Measurements from ENCODE around the gene RHNO1.

RHNO1 gene

DNA sequence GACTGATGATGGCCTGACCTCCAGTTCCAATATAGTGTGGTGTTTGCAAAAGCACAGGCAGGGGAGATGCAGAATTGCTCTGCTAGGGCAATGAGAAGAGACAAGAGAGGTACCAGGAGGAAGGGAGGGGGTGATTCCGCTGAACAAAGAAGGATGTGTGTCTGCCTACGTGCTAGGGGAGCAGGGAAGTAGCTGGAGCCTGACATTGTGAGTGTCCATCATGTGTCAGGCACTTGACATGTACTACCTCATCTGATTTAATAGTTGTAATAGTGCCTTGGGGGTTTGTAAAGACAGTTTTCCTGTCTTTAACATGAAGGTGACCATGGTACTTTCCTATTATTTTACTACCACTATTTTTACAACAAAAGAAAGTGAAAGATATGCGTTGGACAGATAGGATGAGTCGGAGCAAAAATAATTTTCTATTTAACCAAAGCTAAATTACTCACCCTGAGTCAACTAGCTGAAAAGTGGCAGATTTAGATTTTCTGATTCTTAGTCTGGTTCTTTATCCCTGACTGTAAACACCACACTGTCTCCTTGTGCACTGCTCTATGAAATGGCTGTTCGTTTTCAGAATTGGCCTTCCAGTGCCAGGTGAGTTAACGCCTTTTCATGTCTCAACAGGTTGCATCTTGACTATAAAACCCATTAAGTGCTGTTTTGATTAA lies 48.4 kb downstream of the RHNO1 start:
- H3K4me2 ChIP-seq (ENCODE audit: low read depth, low read length, poor library complexity, severe bottlenecking): no peak overlapping the region
- H3K4me3 ChIP-seq (ENCODE audit: low read length, poor library complexity, severe bottlenecking): no peak overlapping the region
- no peak overlapping the region for H3K9ac ChIP-seq (ENCODE audit: low read depth, low read length, poor library complexity, severe bottlenecking)
- no peaks in the 10 kb centered on the region for H3F3A ChIP-seq (ENCODE audit: low read depth)
- H3K36me3 ChIP-seq (ENCODE audit: insufficient read depth, low read length): peaks cover 7% of the 10 kb centered on the region; the same call in 1 of the 2 replicates
- no peaks in the 10 kb centered on the region for H3K9me2 ChIP-seq (replicated peaks; ENCODE audit: low read depth, low read length)
- H3K79me2 ChIP-seq (ENCODE audit: insufficient read depth, low read length): no peaks in the 10 kb centered on the region
- H2AFZ ChIP-seq (ENCODE audit: low read length): no peak overlapping the region
- no peaks in the 10 kb centered on the region for H3K27me3 ChIP-seq (ENCODE audit: insufficient read depth, low read length, poor library complexity, severe bottlenecking)
- no peaks in the 10 kb centered on the region for H4K20me1 ChIP-seq (ENCODE audit: insufficient read depth, low read length, poor library complexity, severe bottlenecking)
- no peaks in the 10 kb centered on the region for H3K4me1 ChIP-seq (ENCODE audit: insufficient read depth, low read length, poor library complexity, severe bottlenecking)
- TF ChIP-seq EZH2phosphoT487 (IDR thresholded peaks at IDR 0.05; ENCODE audit: borderline replicate concordance): no peak
- TF ChIP-seq, protein P1, sequence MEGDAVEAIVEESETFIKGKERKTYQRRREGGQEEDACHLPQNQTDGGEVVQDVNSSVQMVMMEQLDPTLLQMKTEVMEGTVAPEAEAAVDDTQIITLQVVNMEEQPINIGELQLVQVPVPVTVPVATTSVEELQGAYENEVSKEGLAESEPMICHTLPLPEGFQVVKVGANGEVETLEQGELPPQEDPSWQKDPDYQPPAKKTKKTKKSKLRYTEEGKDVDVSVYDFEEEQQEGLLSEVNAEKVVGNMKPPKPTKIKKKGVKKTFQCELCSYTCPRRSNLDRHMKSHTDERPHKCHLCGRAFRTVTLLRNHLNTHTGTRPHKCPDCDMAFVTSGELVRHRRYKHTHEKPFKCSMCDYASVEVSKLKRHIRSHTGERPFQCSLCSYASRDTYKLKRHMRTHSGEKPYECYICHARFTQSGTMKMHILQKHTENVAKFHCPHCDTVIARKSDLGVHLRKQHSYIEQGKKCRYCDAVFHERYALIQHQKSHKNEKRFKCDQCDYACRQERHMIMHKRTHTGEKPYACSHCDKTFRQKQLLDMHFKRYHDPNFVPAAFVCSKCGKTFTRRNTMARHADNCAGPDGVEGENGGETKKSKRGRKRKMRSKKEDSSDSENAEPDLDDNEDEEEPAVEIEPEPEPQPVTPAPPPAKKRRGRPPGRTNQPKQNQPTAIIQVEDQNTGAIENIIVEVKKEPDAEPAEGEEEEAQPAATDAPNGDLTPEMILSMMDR (conservative IDR thresholded peaks at IDR 0.05; ENCODE audit: low read length): no peak
- no peaks in the 10 kb centered on the region for H3K9me3 ChIP-seq (ENCODE audit: insufficient read depth, low read depth, low read length)

DNA sequence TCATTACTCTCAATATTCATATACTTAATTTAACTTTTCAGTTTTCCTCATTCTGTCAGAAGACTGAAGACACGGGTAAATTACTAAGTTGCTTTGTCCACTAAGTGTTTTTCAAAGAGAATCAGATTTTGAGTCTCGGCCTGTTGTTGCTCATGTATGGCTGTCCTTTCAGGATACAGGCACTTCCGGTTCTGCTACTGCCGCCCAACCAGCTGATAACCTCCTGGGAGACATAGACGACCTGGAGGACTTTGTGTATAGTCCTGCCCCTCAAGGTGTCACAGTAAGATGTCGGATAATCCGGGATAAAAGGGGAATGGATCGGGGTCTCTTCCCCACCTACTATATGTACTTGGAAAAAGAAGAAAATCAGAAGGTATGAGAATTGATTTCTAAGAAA lies 53.8 kb downstream of the RHNO1 start:
- Histone ChIP-seq H3K4me2 (ENCODE audit: low read depth, low read length, poor library complexity, severe bottlenecking) (no peak overlapping the region), H3K79me2 (ENCODE audit: insufficient read depth, low read length) (no peaks in the 10 kb centered on the region), H3K9me3 (ENCODE audit: insufficient read depth, low read depth, low read length) (no peaks in the 10 kb centered on the region), H3K9ac (ENCODE audit: low read depth, low read length, poor library complexity, severe bottlenecking) (no peak overlapping the region), H3K9me2 (replicated peaks; ENCODE audit: low read depth, low read length) (no peaks in the 10 kb centered on the region), H4K20me1 (ENCODE audit: insufficient read depth, low read length, poor library complexity, severe bottlenecking) (no peaks in the 10 kb centered on the region), H3K27me3 (ENCODE audit: insufficient read depth, low read length, poor library complexity, severe bottlenecking) (no peaks in the 10 kb centered on the region), H3F3A (ENCODE audit: low read depth) (no peaks in the 10 kb centered on the region), H2AFZ (ENCODE audit: low read length) (no peak overlapping the region), H3K36me3 (ENCODE audit: insufficient read depth, low read length) (peaks cover 15% of the 10 kb centered on the region; the same call in 1 of the 2 replicates), H3K4me3 (ENCODE audit: low read length, poor library complexity, severe bottlenecking) (no peak overlapping the region), H3K4me1 (ENCODE audit: insufficient read depth, low read length, poor library complexity, severe bottlenecking) (no peaks in the 10 kb centered on the region)
- TF ChIP-seq EZH2phosphoT487 (IDR thresholded peaks at IDR 0.05; ENCODE audit: borderline replicate concordance): no peak
- TF ChIP-seq, protein P1 (conservative IDR thresholded peaks at IDR 0.05; ENCODE audit: low read length): no peak

DNA sequence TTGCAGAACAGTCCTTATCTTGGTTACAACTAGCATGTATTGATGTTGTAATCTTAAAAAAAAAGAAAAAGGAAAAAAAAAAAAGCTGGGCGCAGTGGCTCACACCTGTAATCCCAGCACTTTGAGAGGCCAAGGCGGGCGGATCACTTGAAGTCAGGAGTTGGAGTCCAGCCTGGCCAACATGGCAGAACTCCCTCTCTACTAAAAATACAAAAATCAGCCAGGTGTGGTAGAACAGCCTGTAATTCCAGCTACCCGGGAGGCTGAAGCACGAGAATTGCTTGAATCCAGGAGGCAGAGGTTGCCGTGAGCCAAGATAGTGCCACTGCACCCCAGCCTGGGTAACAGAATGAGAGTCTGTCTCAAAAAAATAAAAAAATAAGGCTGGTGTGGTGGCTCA lies 56.6 kb downstream of the RHNO1 start:
- no peaks in the 10 kb centered on the region for H3K27me3 ChIP-seq (ENCODE audit: insufficient read depth, low read length, poor library complexity, severe bottlenecking)
- H3K4me3 ChIP-seq (ENCODE audit: low read length, poor library complexity, severe bottlenecking): no peak overlapping the region
- H3K9me2 ChIP-seq (replicated peaks; ENCODE audit: low read depth, low read length): no peaks in the 10 kb centered on the region
- H3F3A ChIP-seq (ENCODE audit: low read depth): no peaks in the 10 kb centered on the region
- H3K9me3 ChIP-seq (ENCODE audit: insufficient read depth, low read depth, low read length): no peaks in the 10 kb centered on the region
- no peaks in the 10 kb centered on the region for H3K4me1 ChIP-seq (ENCODE audit: insufficient read depth, low read length, poor library complexity, severe bottlenecking)
- no peak overlapping the region for H2AFZ ChIP-seq (ENCODE audit: low read length)
- no peak overlapping the region for H3K9ac ChIP-seq (ENCODE audit: low read depth, low read length, poor library complexity, severe bottlenecking)
- H3K79me2 ChIP-seq (ENCODE audit: insufficient read depth, low read length): no peaks in the 10 kb centered on the region
- peaks cover 15% of the 10 kb centered on the region; the same call in 1 of the 2 replicates for H3K36me3 ChIP-seq (ENCODE audit: insufficient read depth, low read length)
- H4K20me1 ChIP-seq (ENCODE audit: insufficient read depth, low read length, poor library complexity, severe bottlenecking): no peaks in the 10 kb centered on the region
- H3K4me2 ChIP-seq (ENCODE audit: low read depth, low read length, poor library complexity, severe bottlenecking): no peak overlapping the region
- TF ChIP-seq, protein P1 (conservative IDR thresholded peaks at IDR 0.05; ENCODE audit: low read length): no peak
- no peak for TF ChIP-seq EZH2phosphoT487 (IDR thresholded peaks at IDR 0.05; ENCODE audit: borderline replicate concordance)

All from Loucy (cell line).